Progenitor cell of endocrine pancreas (in vitro differentiated cells): ENCODE data around the gene SERINC3. TPM values are rescaled to one million over a fixed set of nuclear protein-coding genes. Genes with fewer than 3 reads are reported as not detected.

ENCODE experiments used
- DNase-seq: peaks from one replicate; pipeline ENCODE4 v3.0.0; 2021; ENCODE audit warnings: low spot score; ENCODE audit not compliant: unreplicated experiment
- H3K27ac Mint-ChIP-seq: 2 replicates; pipeline ENCODE4 v1.8.0; 2021; ENCODE audit warnings: mild to moderate bottlenecking, moderate library complexity, mixed read lengths
- H3K27me3 Mint-ChIP-seq: 2 replicates; pipeline ENCODE4 v1.8.0; 2021; ENCODE audit warnings: mixed read lengths
- H3K36me3 Mint-ChIP-seq: 2 replicates; pipeline ENCODE4 v1.8.0; 2022; ENCODE audit warnings: mixed read lengths; ENCODE audit not compliant: insufficient read depth
- H3K4me1 Mint-ChIP-seq: 2 replicates; pipeline ENCODE4 v1.8.0; 2021; ENCODE audit warnings: low read depth, mixed read lengths
- H3K4me3 Mint-ChIP-seq: 2 replicates; pipeline ENCODE4 v1.8.0; 2021; ENCODE audit warnings: low read depth, mild to moderate bottlenecking, moderate library complexity, mixed read lengths
- H3K9me3 Mint-ChIP-seq: 2 replicates; pipeline ENCODE4 v1.8.0; 2021; ENCODE audit warnings: low read depth, mixed read lengths
- total RNA-seq: library from RNA; stranded (reverse); gene quantifications from 2 replicates; pipeline ENCODE4 v1.2.1, GENCODE V29; 2021
- TF ChIP-seq, protein P1 (sequence below): fragments of 200-600 bp; sonication (generic); IDR thresholded peaks from one replicate; pipeline ENCODE4 v1.5.0; 2021; ENCODE audit warnings: antibody characterized with exemption, mild to moderate bottlenecking; ENCODE audit not compliant: unreplicated experiment

SERINC3 gene
- total RNA-seq, 1 donor from 2014 or later = 36.8 TPM

DNA sequence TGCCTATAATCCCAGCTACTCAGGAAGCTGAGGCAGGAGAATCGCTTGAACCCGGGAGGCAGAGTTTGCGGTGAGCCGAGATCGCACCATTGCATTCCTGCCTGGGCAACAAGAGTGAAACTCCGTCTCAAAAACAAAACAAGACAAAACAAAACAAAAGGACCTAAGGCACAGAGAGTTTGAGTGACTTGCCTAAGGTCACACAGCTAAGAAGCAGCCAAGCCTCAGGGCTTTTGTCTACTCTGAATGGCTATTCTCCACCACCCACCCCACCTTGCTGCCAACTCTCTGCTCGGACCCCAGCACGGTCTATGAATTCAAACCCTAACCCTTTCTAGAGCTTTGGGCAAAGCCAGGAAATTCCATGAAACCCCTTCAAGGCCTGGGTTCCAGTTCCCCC, 65.3 kb downstream of the SERINC3 start:
- peaks cover 11% of the 10 kb centered on the region for H3K4me1 Mint-ChIP-seq
- TF ChIP-seq, protein P1, sequence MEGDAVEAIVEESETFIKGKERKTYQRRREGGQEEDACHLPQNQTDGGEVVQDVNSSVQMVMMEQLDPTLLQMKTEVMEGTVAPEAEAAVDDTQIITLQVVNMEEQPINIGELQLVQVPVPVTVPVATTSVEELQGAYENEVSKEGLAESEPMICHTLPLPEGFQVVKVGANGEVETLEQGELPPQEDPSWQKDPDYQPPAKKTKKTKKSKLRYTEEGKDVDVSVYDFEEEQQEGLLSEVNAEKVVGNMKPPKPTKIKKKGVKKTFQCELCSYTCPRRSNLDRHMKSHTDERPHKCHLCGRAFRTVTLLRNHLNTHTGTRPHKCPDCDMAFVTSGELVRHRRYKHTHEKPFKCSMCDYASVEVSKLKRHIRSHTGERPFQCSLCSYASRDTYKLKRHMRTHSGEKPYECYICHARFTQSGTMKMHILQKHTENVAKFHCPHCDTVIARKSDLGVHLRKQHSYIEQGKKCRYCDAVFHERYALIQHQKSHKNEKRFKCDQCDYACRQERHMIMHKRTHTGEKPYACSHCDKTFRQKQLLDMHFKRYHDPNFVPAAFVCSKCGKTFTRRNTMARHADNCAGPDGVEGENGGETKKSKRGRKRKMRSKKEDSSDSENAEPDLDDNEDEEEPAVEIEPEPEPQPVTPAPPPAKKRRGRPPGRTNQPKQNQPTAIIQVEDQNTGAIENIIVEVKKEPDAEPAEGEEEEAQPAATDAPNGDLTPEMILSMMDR = no peak
- no peaks in the 10 kb centered on the region for H3K36me3 Mint-ChIP-seq
- H3K4me3 Mint-ChIP-seq = no peak overlapping the region
- DNase-seq = no peak
- no peaks in the 10 kb centered on the region for H3K27me3 Mint-ChIP-seq
- no peak overlapping the region for H3K27ac Mint-ChIP-seq
- no peaks in the 10 kb centered on the region for H3K9me3 Mint-ChIP-seq

DNA sequence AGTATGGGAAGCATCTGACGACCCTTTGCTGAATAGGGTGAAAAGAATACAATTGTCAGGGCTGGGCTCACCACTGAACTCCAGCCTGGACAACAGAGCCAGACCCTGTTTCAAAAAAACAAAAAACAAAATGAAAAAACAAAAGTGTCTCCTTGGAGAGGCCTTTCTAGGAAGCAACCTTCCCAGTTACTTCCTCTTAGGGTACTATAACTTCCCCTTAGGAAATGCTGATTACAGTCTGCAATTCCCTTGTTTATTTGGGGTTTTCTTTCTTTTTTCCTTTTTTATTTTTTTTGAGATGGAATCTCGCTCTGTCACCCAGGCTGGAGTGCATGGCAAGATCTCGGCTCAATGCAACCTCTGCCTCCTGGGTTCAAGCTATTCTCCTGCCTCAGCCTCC, 66.7 kb downstream of the SERINC3 start:
- H3K9me3 Mint-ChIP-seq = no peaks in the 10 kb centered on the region
- TF ChIP-seq, protein P1 = no peak
- no peaks in the 10 kb centered on the region for H3K27me3 Mint-ChIP-seq
- H3K4me1 Mint-ChIP-seq = peaks cover 8% of the 10 kb centered on the region
- no peak for DNase-seq
- no peak overlapping the region for H3K4me3 Mint-ChIP-seq
- H3K36me3 Mint-ChIP-seq = no peaks in the 10 kb centered on the region
- no peak overlapping the region for H3K27ac Mint-ChIP-seq

DNA sequence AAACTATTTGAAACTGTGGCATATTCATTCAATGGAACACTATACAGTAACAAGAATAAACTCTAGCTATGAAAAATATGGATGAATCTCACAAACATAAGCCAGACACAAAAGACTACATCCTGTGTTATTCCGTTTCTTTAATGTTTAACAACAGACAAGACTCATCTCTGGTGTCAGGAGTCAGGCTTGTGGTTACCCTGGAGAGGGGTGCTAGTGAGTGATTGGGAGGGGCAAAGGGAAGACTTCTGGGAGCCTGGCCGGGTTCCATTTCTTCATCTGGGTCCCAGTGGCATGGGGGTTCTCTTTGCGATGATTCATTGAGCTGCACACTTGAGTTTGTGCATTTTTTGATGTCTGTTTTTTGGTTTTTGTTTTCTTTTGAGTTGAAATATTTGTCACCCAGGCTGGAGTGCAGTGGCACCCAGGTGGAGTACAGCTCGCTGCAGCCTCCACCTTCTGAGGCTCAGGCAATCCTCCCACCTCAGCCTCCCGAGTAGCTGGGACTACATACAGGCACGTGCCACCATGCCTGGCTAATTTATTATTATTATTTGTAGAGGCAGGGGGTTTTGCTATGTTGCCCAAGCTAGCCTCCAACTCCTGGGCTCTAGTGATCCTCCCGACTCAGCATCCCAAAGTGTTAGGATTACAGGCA, 67.4 kb downstream of the SERINC3 start:
- H3K27ac Mint-ChIP-seq = no peak overlapping the region
- H3K4me1 Mint-ChIP-seq = peaks cover 11% of the 10 kb centered on the region
- H3K4me3 Mint-ChIP-seq = no peak overlapping the region
- no peaks in the 10 kb centered on the region for H3K9me3 Mint-ChIP-seq
- no peaks in the 10 kb centered on the region for H3K36me3 Mint-ChIP-seq
- no peak for DNase-seq
- no peaks in the 10 kb centered on the region for H3K27me3 Mint-ChIP-seq
- TF ChIP-seq, protein P1 = no peak

DNA sequence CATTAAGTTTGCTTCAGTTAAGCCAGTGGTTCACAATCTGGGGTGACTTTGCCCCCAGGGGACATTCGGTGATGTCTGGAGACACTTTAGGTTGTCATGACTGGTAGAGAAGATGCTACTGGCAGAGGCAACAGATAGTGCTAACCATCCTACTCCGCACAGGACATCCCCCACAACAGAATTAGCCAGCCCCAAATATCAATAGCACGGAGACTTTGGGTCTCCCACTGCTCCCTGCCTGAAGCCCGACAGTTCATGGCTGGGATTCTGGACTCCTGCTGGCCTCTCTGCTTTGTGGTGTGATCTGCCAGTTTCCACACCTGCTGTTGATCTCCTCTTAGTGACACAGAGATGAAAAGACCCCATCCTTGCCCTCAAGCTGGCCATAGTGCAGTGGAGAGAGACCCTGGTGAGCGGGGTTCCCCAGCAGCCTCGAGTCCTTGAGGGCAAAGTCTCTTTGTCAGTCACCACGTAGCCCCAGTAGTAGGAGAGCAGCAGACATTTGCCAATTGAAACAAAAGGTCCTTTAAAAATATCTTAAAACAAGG, 70.9 kb downstream of the SERINC3 start:
- TF ChIP-seq, protein P1 = no peak
- Mint-ChIP-seq H3K9me3 (no peaks in the 10 kb centered on the region), H3K27ac (no peak overlapping the region)

DNA sequence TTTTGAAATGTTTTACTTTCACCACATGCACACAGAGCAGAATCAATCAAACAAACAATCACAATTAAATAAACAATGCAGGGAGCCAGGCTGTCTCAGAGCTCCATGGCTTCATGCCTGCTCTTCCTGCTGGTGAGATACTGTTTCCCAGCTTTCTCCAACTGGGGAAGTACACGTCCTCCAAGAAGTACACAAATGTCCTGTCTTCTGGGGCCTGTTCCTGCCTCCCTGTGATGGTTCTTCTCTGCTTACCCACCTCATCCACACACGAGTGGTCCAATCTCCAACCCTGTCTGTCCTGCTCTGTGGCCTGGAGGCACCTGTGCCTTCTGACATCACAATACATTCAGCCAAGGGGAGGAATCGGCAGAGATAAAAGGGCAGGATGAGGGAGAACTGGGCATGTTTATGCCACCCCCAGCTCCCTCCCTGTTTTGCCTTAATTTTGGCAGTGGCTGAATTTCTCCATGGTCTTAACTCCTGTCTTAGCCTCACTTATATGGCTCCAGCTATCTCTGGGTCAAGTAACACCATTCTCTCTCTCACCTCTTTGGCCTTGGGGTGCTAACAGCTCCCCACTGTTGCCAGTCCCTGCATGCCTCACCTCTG, 71.5 kb downstream of the SERINC3 start:
- Mint-ChIP-seq H3K27me3 (no peaks in the 10 kb centered on the region), H3K27ac (no peak overlapping the region), H3K36me3 (no peaks in the 10 kb centered on the region), H3K9me3 (no peaks in the 10 kb centered on the region), H3K4me1 (peaks cover 11% of the 10 kb centered on the region), H3K4me3 (no peak overlapping the region)
- TF ChIP-seq, protein P1 = no peak
- DNase-seq = no peak

More for the DNA sequence above, 70.9 kb downstream of the SERINC3 start:
- H3K27me3 Mint-ChIP-seq = no peaks in the 10 kb centered on the region
- no peaks in the 10 kb centered on the region for H3K36me3 Mint-ChIP-seq
- H3K4me1 Mint-ChIP-seq = peaks cover 11% of the 10 kb centered on the region
- no peak overlapping the region for H3K4me3 Mint-ChIP-seq
- no peak for DNase-seq
